Measurements from ENCODE around the gene SLC16A3.
A peak's percentile ranks its signal among the peaks of the same experiment; 100 is the strongest.
"Not testable (repeated sequence)": the region's sequence is repeated elsewhere in the genome, so short reads cannot be mapped to it uniquely, and the experiment has no call there.

The SLC16A3 gene

DNA sequence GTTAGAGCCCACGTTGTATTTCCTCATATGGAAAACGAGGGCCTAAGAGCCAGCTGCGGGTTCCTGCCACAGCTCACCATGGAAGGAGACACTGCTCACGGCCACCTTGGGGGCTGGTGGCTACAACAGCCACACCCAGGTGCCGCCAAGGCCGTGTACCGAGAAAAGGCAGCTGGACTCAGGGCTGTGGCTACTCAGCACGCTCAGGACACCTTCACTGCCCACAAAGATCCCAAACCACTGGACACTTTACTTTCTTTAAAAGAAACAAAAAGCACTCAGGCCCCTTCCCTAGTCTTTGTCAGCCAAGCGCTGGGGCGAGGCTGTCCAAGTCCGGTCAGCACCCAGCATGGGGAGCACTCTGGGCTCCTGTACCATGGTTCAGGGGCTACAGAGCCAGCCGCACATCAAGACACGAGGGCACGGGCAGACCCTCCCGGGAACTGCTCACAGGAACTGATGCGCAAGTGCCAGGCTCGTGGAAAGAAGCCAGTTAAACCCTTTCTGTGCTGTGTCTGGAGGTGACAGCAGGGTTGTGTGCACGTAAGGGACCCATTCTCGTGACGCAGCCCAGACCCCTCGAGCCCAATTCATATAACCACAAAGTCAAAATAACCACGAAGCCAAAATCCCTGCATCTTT is 18.5 kb downstream of the SLC16A3 start:
- DNase-seq (ENCODE audit: low read depth): no peak

DNA sequence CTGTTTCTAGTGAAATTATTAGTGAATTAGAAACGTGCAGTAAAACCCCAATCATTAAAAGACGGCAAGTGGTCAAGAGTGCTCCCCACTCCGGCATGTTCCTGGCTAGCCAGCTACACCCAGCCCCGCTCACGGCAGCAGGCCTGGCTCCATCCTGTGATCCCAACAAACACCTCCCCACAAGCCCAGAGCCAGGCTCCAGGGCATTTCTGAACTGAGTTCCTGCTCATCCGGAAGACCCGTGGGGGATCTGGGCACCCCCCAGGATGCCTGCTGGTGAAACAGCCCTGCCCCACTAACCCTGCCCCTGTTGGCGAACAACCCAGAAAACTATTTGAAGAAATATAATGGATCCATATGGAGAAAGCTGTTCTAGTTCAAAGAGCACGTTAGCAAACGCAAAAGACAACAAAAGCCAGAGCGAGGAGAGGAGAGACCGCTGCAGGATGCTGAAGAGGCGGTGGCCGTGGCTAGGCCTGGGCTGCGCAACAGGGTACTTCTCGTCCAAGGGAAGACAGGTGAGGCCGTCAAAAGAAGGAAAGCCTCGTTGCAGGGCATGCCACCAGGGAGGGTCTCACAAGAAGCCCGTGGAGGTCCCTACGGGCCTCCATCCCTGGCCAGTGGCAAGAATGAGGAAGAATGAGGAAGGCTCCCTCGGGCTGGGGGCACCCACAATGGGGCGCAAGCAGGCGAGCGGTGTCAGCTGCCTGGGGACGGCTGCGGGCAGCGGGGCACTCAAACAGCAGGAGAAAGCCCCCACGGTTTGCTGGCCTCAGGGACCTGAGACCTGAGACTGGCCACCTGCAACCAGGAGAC is 19.2 kb downstream of the SLC16A3 start:
- DNase-seq (ENCODE audit: low read depth): no peak

DNA sequence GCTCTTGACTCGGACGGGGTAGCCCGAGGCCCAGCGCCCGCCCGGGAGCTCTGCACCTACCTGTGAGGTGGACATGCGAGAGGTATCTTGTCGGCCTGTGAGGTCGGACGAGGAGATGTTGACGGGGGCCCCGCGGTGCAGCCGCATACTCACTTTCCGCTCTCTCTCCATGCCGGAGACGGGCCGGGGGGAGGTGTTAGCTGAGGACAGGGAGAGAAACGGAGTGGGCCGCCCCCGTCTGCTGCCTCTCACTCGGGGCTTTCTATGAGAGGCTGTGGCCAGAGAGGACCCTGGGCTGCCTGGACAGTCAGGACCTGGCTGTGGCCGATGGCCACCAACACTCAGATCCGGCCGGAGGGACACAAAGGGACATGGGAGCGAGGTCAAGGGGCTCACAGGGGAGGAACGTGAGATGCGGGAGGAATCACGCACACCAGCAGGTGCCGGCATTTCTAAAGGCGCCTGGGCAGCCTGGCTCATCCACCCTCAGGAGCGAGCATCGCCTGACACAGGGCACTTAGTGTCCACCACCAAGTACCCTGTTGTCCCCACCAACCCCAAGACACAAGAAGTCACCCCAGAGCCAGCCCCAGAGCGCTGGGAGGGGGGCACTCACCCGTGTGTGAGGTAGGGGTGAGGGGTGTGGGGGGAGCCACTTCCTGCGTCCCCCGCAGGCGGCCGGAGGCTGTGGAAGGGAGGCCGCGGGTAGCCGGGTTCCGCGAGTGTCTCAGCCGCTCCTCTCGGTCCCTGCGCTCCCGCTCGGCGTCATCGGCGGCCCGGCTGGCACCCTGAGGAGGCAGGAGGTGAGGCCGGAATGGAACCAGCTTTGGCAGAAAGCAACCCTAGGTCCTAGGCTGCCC is 20.2 kb downstream of the SLC16A3 start:
- no peak for DNase-seq (ENCODE audit: low read depth)

DNA sequence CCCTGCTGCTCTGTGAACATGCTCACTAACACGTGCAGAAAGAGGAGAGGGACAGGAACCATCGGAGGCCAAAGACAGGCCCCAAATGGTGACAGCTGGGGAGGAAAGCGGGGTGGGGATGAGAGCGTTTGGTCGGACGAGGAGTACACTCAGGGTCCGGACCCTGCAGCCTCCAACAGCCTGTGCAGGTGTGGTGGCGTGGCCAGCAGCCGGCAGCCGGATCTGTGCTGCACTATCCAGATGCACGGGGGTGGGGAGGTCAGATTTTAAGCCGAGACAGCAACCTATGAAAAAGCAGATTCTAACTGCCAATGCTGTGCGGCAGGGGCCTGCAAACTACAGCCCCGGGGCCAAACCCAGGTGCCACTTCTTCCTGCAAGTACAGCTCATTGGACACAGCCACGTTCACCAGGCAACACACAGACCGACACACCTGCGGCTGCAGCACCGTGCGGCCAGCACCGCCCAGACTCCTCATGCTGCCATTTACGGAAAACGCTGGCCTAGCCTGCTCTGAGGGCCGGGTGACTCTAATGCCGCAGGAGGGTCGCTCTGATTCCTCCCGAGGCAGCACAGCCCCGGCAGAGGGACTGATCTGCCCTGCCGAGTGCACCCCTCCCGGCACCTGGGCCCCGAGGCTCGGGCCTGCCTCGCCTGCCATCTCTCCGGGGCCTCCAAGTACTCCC is 21.2 kb downstream of the SLC16A3 start:
- no peak for DNase-seq (ENCODE audit: low read depth)

DNA sequence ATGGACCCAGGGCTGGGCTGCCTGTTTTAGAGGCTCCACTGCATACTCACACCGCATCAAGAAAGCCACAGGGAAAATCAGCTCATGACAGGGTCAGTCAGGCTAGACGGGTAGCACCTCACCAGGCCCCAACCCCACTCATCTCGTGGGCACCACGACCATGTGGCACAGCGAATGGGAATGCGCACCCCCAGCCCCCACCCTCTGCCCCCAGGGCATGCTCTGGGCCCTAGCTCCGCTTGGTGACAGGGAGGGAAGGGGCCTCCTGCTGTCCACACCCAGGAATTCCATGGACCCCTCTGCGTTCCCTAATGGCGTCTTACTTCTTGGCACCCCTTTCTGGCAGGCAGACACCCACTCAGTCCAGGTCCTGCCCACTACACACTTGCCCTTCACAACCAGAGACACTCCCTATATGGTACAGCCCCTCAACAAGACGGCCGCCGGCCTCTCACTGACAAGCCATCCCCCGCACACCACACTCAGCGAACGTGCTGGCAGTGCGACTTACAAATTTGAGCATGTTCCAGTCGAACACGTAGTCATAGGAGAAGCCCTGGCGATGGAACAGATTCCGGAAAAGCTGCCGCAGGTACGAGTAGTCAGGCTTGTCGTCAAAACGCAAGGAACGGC is 22.1 kb downstream of the SLC16A3 start:
- DNase-seq (ENCODE audit: low read depth): no peak

DNA sequence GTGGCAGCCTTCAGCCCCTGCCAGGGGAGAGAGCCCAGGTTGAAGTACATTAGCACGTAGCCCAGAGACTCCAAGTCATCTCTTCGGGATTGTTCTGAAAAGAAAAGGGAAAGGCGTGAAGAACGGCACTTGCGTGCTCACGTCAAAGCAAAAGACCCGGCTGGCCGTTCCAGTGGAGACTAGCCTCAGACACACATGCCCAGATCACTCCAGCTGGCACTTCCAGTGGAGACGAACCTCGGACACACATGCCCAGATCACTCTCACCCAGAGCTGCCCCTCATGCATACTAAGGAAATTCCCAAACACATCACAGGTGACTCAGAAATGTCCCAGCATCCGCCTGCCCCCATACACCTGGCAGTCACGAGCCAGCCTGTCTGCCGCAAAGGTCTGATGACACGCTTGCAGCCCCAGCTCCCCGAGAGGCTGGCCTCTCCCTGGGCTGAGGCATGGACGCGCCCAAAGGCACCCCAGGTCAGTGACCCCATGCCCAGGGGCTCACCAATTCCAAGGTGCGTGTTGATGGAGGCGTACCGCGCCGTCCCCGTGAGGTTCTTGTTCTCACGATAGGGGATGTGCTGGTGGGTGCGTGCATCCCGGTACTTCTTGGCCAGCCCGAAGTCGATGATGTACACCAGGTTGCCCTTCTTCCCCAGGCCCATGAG is 23.8 kb downstream of the SLC16A3 start:
- DNase-seq (ENCODE audit: low read depth): no peak

DNA sequence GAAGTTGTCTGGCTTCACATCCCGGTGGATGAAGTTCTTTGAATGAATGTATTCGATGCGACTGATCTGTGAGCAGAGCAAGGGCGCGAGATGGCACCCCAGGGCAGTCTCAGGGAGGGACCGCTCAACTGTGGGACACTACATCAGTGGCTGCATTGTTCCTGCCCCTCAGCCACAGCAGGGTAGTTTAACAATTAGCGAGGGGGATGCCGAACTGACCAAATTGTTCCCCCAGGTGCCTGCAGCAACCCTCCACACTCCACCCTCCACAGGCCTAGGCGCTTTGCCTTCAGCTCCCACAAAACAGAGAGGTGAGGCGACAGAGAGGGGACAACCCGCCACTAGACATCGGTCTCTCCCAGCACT is 24.3 kb downstream of the SLC16A3 start:
- DNase-seq (ENCODE audit: low read depth): no peak

DNA sequence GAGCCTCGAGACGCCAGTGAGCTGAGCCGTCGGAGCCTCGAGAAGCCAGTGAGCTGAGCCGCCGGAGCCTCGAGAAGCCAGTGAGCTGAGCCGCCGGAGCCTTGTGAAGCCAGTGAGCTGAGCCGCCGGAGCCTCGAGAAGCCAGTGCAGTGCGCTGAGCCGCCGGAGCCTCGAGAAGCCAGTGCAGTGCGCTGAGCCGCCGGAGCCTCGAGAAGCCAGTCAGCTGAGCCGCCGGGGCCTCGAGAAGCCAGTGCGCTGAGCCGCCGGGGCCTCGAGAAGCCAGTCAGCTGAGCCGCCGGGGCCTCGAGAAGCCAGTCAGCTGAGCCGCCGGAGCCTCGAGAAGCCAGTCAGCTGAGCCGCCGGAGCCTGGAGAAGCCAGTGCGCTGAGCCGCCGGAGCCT is 25.3 kb downstream of the SLC16A3 start:
- not testable (repeated sequence) for DNase-seq (ENCODE audit: low read depth)

DNA sequence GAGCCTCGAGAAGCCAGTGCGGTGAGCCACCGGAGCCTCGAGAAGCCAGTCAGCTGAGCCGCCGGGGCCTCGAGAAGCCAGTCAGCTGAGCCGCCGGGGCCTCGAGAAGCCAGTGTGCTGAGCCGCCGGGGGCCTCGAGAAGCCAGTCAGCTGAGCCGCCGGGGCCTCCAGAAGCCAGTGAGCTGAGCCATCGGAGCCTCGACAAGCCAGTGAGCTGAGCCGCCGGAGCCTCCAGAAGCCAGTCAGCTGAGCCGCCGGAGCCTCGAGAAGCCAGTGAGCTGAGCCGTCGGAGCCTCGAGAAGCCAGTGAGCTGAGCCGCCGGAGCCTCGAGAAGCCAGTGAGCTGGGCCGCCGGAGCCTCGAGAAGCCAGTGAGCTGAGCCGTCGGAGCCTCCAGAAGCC is 25.9 kb downstream of the SLC16A3 start:
- not testable (repeated sequence) for DNase-seq (ENCODE audit: low read depth)

DNA sequence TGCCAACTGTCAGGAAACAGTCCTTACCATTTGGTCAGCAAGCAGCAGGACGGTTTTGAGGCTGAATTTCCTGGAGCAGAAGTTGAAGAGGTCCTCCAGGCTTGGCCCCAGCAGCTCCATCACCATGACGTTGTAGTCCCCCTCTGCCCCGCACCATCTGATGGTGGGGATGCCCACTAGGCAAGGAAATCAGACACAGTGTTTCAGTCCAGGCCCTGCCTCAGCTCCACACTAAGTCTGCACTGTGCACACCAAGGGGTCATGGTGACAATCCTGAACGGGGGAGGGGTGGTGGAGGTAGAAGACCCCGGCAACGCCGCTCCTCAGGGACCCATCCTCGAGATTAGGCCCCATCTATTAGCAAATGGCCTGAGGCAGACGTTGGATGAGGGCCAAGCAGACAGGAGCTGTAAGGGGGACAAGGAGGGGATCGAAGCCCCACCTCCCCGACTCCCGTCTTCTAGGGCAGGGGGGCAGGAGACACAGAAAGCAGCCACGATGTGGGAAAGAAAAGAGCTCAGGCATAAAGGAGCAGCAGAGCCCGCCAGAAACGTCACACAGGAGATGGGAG is 26.6 kb downstream of the SLC16A3 start:
- no peak for DNase-seq (ENCODE audit: low read depth)

DNA sequence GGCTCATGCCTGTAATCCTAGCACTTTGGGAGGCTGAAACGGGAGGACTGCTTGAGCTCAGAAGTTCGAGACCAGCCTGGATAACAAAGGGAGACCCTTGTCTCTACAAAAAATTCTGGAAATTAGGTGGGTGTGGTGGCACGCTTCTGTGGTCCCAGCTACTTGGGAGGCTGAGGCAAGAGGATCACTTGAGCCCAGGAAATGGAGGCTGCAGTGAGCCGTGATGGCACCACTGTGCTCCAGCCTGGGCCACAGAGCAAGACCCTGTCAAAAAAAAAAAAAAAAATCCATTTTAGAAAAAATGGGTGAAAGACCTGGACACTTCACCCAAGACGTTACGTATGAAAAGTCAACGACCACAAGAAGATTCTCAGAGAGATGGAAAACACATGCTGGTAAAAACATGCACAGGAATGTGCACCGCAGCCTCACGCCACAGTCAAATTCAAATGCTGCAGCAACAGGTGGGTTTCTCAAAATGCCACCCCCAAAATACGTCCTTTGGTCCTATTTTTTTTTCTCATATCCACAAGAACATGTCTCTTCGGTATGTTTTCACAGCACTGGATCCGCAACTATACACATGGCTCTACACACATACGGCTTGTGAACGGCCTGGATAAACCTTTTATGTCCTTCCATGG is 27.5 kb downstream of the SLC16A3 start:
- DNase-seq (ENCODE audit: low read depth): no peak

DNA sequence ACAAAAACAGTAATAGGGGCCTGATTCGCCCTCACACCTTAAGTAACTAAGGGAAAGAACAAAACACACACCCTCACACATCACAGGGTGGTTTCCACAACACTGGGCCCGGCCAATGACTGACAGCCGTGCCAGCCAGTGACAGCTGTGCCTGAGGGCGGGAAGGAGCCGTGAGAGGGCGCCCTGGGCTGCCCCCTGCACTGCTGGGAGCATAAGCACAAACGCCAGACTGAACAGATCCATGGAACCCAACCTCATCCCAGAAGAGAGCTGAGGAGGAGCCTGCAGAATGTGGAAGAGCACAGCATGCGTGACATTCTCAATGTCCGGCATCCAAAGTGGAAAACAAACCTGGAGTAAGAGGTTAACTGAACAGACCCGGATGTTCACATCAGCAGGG is 28.6 kb downstream of the SLC16A3 start:
- DNase-seq (ENCODE audit: low read depth): peak; percentile 64

DNA sequence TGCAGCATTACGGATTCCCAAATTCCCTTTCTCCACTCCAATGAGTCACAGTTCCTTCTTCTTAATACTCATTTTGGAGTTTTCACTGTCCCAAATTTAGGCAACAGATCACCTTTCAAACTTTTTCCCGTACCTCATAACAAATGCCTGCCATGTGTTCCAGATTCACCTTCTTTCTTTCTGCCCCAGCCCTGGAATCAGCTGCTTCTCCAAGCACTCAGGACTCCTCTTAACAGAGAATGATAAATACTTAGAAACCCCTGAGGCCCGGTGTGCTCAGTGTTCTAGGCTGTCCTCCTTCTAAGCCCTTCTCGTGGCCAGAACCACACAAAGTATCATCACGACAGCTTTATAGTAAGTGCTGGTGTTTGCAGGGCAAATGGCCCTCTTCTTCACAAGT is 29.7 kb downstream of the SLC16A3 start:
- DNase-seq (ENCODE audit: low read depth): no peak

DNA sequence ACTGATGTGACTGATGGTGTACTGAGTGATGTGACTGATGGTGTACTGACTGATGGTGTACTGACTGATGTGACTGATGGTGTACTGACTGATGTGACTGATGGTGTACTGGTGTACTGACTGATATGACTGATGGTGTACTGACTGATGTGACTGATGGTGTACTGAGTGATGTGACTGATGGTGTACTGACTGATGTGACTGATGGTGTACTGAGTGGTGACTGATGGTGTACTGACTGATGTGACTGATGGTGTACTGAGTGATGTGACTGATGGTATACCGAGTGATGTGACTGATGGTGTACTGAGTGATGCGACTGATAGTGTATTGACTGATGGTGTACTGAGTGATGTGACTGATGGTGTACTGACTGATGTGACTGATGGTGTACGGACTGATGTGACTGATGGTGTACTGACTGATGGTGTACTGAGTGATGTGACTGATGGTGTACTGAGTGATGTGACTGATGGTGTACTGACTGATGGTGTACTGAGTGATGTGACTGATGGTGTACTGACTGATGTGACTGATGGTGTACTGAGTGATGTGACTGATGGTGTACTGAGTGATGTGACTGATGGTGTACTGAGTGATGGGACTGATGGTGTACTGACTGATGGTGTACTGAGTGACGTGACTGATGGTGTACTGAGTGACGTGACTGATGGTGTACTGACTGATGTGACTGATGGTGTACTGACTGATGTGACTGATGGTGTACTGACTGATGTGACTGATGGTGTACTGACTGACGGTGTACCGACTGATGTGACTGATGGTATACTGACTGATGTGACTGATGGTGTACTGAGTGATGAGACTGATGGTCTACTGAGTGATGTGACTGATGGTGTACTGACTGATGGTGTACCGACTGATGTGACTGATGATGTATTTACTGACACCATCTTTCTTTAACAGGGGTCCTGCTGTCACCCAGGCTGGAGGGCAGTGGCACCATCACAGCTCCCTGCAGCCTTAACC is 31.4 kb downstream of the SLC16A3 start:
- not testable (repeated sequence) for DNase-seq (ENCODE audit: low read depth)

DNA sequence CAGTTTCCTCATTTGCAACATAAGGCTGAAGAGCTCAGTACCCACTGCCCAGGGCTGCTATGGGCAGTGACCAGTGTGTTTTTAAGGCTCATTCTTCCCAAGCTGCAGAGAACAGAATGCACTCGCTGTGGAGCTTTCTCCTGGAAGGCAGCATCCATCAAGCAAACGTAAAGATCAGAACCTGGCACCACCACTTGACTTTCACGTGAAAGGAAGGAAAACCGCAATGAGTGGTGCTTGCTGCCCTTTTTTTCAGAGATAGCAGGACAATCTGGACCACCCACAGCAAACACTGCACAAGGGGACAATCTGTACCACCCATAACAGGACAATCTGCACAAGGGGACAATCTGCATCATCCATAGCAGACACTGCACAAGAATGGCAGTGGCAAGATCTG is 33.5 kb downstream of the SLC16A3 start:
- no peak for DNase-seq (ENCODE audit: low read depth)

DNA sequence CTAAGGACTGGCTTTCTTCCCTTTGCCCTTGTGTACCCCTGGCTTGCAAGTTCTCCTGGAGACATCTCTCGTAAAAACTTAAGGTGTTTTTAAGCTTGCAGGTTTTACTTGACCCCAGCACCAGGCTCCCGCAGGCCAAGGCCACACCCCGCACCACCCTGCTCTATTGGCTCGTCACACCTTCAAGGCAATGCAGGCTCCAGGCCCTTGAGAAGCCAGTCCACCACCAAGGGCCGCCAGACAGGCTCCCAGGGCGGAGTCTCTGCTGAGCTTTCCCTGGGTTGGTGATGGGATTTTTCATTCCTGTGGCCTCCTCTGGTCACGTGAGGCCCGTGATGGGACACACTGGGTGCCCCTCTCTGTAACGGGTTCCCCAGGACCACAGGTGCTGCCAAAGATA is 34.8 kb downstream of the SLC16A3 start:
- no peak for DNase-seq (ENCODE audit: low read depth)

DNA sequence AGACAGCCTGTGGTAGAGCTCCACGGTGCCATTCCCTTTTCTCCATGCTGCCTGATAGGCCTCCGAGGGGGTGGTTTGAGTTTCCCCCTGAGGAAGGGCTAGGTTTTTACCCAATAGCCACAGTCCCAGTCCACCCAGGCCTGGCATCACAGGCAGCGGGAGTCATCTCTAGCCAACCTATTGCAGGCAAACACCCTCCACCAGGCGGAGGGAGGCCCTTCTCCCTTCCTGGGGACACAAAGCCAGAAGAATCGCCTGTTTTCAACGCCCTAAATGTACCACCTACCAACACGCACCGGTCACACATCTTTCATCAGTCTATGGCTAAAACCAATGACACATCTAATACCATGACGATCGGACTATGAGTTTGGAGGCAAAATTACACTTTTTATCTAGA is 37.3 kb downstream of the SLC16A3 start:
- DNase-seq (ENCODE audit: low read depth): no peak

DNA sequence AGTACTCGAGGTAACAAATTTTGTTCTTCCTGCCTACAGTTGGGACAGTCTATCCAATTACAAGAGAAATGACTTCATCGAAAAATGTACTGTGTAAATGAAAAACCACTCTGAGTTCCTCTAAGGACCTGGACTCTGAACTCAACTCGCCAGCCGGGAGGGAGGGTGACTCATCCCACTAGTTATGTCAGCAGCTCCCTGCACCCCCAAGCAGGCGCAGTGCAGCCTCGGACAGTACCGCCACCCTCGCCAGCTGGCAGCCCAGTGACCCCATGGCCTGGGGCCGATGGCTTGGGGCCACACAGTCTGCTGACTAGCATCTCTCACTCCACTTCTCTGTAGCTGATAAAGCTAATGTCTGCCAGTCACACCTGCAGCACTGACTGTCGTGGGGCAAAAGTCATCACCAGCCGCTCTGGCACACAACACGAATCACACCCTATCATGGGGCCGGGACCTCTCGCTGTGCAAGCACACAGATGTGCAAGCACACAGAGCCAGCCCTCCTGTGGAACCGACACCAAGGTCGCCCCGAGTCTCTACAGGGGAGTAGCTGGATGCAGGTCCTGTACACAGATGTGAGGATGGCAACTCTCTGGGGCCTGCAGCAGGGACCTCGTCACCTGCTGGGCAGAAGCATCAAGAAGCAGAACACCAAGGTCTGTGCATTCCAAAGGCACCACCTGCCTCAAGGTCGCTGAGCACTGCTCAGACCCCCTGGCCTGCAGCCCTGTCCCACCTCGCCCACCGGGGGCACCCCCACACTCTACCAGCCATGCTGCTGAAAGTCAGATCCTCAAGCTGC is 38.9 kb downstream of the SLC16A3 start:
- peak; percentile 26 for DNase-seq (ENCODE audit: low read depth)
